ENCODE results near the gene MIOS. TPM values are rescaled to one million over a fixed set of nuclear protein-coding genes. Genes with fewer than 3 reads are reported as not detected.

The MIOS gene
- total and polyA plus RNA-seq, 9 of the 15 experiments (the other 6 are each of a cell fraction or from before 2014, with no cell fraction given): 7.8 to 47.8 (median 30.6) TPM

DNA sequence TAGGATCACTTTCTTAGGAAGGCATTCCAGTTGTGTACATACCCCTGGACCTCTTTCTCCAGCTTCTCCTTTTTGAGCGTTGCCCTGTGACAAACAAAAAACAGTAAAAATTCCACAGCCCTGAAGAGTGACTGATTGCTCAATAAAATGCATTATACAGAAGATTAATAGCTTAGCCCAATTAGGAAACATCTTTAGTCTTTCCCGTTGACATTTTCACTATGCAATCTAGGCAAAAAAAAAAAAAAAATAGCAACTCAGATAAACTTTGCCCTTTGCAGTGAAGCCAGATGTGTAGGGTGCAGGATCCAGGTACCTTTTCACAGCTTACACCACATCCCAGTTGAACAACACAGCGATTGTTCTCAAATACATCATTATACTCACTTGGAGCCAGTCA is 48.9 kb upstream of the MIOS start:
- Histone ChIP-seq H3K79me2 (ENCODE audit: control insufficient read depth, insufficient read depth, low read length) (no peaks in the 10 kb centered on the region), H2AFZ (ENCODE audit: low read depth, low read length) (no peak overlapping the region), H3K9me1 (ENCODE audit: control insufficient read depth, insufficient read depth, low read length) (no peaks in the 10 kb centered on the region), H3K9me3 (replicated peaks; ENCODE audit: control insufficient read depth, insufficient read depth, low read depth, low read length) (no peaks in the 10 kb centered on the region), H3K27ac (ENCODE audit: extremely low read depth, low read depth, low read length) (no peak overlapping the region), H3K4me3 (no peak overlapping the region), H3K27me3 (ENCODE audit: control insufficient read depth in 2 of 2, insufficient read depth in 2 of 2, low read length in 2 of 2) (no peaks in the 10 kb centered on the region), H3K36me3 (ENCODE audit: control insufficient read depth, insufficient read depth, low read length) (no peaks in the 10 kb centered on the region), H3K9ac (ENCODE audit: insufficient read depth in 1 of 2, low read depth in 2 of 2, low read length in 2 of 2) (no peak overlapping the region), H3K4me1 (replicated peaks in 1 of 2; ENCODE audit: control insufficient read depth in 2 of 2, insufficient read depth in 2 of 2, low read length in 2 of 2) (no peaks in the 10 kb centered on the region), H3K4me2 (ENCODE audit: insufficient read depth, low read length) (no peak overlapping the region), H4K20me1 (replicated peaks; ENCODE audit: control insufficient read depth, insufficient read depth, low read length) (no peaks in the 10 kb centered on the region)
- FAIRE-seq (no peak), DNase-seq (ENCODE audit: extremely low read depth in 1 of 4, low spot score in 3 of 4) (no peak), ATAC-seq (no peak)
- WGBS (ENCODE audit: insufficient coverage, low coverage, missing lambda C conversion rate): 3% methylated on average over 3 of the region's 3 CpGs
- in situ Hi-C loops (cut with MboI): no loop called here
- ChIA-PET CTCF (ENCODE audit: low intra/inter-chr PET ratio) (no interaction called here), POLR2A (no interaction called here)
- no peak for TF ChIP-seq ZBTB17 (CRISPR knock-in tag; IDR thresholded peaks at IDR 0.05)
- TF ChIP-seq HSF4 (CRISPR knock-in tag; IDR thresholded peaks at IDR 0.05; ENCODE audit: borderline replicate concordance): no peak
- TF ChIP-seq, protein P1, sequence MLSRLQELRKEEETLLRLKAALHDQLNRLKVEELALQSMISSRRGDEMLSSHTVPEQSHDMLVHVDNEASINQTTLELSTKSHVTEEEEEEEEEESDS (CRISPR knock-in tag; IDR thresholded peaks at IDR 0.05): no peak
- no peak for TF ChIP-seq ATF1 (CRISPR knock-in tag; IDR thresholded peaks at IDR 0.05)
- TF ChIP-seq ATF1 (tag; IDR thresholded peaks at IDR 0.05): no peak
- TF ChIP-seq, protein P2, sequence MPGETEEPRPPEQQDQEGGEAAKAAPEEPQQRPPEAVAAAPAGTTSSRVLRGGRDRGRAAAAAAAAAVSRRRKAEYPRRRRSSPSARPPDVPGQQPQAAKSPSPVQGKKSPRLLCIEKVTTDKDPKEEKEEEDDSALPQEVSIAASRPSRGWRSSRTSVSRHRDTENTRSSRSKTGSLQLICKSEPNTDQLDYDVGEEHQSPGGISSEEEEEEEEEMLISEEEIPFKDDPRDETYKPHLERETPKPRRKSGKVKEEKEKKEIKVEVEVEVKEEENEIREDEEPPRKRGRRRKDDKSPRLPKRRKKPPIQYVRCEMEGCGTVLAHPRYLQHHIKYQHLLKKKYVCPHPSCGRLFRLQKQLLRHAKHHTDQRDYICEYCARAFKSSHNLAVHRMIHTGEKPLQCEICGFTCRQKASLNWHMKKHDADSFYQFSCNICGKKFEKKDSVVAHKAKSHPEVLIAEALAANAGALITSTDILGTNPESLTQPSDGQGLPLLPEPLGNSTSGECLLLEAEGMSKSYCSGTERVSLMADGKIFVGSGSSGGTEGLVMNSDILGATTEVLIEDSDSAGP (CRISPR knock-in tag; IDR thresholded peaks at IDR 0.05): no peak
- no peak for TF ChIP-seq SMAD1 (IDR thresholded peaks at IDR 0.05; ENCODE audit: low read depth, low read length, partially characterized antibody)
- no peak for TF ChIP-seq KLF13 (tag; IDR thresholded peaks at IDR 0.05; ENCODE audit: borderline replicate concordance, low read depth)
- no peak for TF ChIP-seq CREBBP (IDR thresholded peaks at IDR 0.05; ENCODE audit: low read depth, low read length)
- TF ChIP-seq TEAD2 (tag; IDR thresholded peaks at IDR 0.05): no peak
- no peak for TF ChIP-seq YY1 (IDR thresholded peaks at IDR 0.05; ENCODE audit: borderline replicate concordance in 1 of 3, control insufficient read depth in 1 of 3, extremely low read depth in 1 of 3, insufficient read depth in 3 of 3, insufficient read length in 1 of 3, insufficient replicate concordance in 2 of 3, low read depth in 1 of 3, low read length in 2 of 3)
- no peak for TF ChIP-seq DNMT1 (IDR thresholded peaks at IDR 0.05)
- TF ChIP-seq, protein P3, sequence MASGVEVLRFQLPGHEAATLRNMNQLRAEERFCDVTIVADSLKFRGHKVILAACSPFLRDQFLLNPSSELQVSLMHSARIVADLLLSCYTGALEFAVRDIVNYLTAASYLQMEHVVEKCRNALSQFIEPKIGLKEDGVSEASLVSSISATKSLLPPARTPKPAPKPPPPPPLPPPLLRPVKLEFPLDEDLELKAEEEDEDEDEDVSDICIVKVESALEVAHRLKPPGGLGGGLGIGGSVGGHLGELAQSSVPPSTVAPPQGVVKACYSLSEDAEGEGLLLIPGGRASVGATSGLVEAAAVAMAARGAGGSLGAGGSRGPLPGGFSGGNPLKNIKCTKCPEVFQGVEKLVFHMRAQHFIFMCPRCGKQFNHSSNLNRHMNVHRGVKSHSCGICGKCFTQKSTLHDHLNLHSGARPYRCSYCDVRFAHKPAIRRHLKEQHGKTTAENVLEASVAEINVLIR (CRISPR knock-in tag; IDR thresholded peaks at IDR 0.05): no peak
- BruUV-seq (replicated peaks): no TSS peak
- intact Hi-C loops (cut with micrococcal nuclease): no loop called here

Measured in K562 (cell line).